DMS 273 treated with DMSO at 0.1 percent for 48 hours (cell line): Measurements from ENCODE around the gene COL9A2.

ENCODE experiments used
- DNase-seq: peaks from one replicate; lab custom pipeline; 2025; lab: John Stamatoyannopoulos, UW

The COL9A2 gene

GRCh38 chr1:40303051-40303771 lies 13.9 kb downstream of the COL9A2 start:
- DNase-seq = no peak

DNA sequence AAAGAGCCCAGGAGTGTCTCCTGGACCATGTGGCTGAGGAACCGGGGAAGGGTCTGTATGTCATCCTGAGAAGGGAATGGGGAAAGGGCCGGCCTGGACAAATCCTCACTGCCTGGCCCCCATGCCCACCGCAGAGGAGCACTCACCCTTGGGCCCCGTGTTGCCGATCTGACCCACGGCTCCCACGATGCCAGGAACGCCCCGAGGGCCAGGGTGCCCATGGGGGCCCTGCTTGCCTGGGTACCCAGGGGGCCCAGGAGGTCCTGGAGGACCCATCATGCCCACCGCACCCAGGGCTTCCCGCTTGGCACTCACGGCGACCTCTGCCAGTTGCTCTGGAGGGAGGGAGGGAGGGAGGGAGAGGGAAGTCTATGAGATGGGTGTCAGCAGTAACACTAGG lies 14.6 kb downstream of the COL9A2 start:
- no peak for DNase-seq

- DNase-seq = no peak
These were observed 15.4 kb downstream of the COL9A2 start for GRCh38 chr1:40301541-40302299.

GRCh38 chr1:40301066-40301465 lies 16.0 kb downstream of the COL9A2 start:
- DNase-seq = no peak

DNA sequence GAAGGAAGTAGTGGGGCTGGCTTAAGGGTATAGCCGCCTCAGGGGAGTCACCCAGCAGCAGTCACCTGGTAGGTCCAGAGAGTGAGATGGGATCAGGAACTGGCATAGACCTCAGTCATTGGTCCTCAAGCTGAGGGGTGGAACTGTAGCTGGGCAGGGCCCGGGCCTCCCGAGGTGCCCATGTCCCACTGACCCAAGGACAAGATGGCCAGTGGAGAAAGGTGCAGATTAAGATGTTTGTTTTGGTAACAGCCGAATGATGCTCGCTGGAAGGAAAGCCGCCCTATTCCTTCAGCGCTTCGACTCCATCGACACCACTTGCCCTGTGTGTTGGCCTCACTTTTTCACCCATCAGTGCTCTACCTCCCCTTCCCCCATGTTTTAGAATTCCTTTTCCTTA lies 16.4 kb downstream of the COL9A2 start:
- DNase-seq = no peak

DNA sequence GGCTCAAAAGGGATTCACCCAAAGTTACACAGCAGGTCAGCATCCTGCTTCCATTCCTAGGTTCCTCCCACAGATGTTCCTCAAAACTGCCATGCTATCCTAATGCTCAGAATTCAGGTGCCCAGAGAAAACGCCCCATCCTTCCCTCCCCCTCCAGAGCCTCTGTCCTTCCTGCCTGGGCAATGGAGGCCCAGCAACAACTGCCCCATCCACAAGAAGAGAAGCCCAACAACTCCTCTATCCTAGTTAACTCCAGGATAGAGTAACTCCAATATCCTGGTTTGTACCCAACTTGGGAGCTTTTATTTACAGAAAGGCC lies 16.9 kb downstream of the COL9A2 start:
- no peak for DNase-seq

DNA sequence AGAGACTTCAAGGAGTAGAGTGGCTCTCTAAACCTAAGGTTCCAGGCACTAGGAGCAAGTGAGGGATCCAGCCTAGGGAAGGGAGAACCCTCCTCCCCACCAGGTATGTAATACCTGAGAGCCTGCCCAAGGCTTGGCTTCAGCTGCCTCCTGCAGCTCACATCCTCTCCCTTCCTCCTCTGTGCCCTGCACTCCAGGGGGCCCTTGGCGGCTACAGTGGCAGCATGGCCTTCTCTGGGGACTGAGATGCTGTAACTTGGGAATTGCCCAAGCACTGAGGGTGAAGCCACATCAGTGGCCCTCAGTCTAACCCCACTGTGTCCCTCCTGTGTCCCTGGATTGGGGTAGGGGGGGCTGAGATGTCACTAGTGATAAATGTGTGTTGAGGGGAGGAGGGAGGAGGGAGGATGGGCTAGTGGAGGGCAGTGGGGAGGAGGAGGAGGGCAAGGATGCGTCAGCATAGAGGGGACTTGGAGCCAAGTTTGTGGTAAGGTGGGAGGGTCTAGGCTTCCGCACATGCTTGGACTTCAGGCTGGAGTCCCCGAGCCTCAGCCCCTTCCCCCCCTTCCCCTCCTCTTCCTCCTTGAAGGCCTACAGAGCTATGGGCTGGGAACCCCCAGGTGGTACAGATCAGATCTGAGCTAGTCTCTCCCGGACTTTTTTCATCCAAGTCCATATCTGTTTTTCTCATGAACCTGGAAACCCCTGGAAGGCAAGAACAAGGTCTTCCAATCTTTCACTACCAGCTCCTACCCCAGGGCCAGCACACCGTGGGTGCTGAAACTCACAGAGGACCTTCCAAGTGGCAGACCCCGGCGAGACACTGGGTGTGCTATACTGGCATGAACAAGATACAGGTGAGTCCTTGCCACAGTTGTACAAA lies 17.5 kb downstream of the COL9A2 start:
- DNase-seq = no peak

DNA sequence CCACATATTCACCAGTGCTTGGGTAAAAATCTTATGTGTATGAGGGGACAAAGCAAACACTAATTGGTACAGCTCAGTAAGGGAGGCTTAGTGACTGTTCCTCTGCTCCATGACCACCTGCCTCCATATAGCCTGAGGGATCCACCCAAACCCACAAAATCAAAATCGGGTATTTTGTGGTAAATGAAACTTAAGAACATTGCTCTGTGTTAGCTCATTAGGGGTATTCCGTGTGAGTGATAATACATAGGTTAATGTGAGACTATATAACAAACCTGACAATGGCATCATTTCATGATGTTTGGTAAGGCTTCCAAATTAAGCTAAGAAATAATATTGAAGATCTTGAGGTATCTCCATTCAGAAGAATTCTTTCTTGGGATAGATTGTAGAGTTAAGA lies 25.8 kb downstream of the COL9A2 start:
- DNase-seq = no peak

- no peak for DNase-seq
These were observed 35.2 kb downstream of the COL9A2 start for GRCh38 chr1:40281853-40282252.

DNA sequence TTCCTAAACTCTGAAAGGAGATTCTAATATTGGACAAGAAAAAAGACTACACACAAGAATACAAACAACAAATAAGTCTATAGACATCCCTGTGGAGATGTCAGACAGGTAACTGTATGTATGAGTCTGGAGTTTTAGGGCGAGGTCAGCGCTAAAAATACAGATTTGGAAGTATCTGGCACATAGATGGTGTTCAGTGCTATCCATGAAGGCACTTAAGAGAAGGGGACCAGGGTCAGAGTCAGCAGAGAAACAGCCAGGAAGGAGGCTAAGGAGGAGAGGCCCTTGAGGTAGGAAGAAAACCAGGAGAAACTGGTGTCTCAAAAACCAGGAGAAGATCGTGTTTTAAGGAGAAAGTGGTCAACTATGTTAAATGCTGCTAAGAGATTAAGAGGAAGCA lies 41.0 kb downstream of the COL9A2 start:
- no peak for DNase-seq

DNA sequence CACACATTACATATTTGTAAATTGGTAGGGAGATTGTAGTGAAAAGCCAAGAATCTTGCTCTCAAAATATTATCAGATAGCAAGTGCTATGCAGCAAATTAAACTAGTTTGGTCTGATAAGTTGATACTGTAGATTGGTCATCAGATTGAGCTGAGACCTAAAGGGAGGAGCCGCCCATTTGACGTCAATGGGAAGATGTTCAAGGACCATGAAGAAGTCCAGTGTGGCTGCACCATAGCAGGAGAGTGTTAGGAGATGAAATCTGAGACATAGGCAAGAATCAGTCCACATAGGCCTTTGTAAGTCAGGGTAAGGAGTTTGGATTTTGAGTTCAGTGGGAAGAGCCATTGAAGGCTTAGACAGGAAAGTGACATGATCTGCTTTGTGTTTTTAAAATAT lies 42.8 kb downstream of the COL9A2 start:
- no peak for DNase-seq

- DNase-seq = no peak
These were observed 43.4 kb downstream of the COL9A2 start for GRCh38 chr1:40273547-40274166.

DNA sequence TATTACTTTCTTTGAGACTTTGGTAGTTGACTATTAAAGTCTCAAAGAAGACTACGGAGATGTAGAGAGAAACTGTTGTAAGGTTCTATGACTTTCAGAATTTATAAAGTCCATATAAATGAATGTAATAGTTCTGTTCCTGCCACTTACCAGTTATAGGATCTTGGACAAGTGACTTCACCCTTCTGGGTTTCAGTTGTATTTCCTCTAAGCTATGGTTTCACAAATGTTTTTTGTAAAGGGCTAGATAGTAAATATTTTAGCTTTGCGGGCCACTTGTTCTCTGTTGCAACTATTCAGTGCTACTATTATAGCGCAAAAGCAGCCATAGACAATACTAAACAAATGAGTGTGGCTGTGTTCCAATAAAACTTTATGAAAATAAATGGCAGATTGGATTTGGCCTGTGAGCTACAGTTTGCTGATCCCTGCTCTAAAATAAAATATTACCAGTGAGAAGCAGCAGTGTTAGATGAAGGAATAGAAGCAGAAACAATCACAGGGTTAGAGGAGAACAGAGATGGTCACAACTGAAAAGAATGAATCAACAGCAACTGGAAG lies 44.4 kb downstream of the COL9A2 start:
- DNase-seq = no peak

GRCh38 chr1:40270152-40270834 lies 46.8 kb downstream of the COL9A2 start:
- no peak for DNase-seq

GRCh38 chr1:40268211-40268610 lies 48.9 kb downstream of the COL9A2 start:
- no peak for DNase-seq

DNA sequence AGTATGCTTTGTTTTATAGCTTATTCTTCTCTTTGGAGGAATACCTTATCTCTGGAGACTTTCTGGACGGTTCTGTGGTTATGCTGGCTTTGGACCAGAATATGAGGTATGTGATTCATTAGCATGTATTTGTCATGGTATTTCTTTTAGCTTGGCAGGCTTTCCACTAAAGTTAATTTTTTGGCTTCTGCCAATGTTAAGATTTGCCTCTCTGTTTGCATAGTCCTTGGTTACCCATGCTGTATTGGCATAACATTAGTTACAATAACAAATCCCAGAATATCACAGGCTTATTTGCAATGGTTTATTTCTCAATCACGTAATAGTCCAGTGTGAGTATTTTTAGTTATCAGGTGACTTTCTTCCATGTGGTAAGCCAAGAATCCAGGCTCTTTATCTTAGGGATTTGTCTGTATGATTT lies 49.3 kb downstream of the COL9A2 start:
- DNase-seq = no peak

- DNase-seq = no peak
These were observed 50.1 kb downstream of the COL9A2 start for GRCh38 chr1:40266786-40267535.

DNA sequence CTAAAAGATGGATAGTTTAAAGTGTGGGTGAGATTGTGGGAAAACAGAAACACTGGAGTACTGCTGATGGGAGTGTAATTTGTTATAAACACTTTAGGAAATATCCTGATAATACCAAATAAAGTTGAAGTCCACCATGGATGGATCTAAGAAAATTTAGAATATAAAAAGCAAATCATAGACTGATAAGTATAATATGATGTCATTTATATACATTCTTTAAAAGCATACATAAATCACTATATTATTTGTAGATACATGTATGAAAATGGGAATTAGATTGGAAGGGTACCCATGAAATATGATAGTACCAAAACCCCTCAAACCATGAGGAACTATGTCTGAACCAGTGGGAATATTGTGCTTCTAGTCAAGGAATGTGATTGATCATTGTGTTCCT lies 51.2 kb downstream of the COL9A2 start:
- no peak for DNase-seq

DNA sequence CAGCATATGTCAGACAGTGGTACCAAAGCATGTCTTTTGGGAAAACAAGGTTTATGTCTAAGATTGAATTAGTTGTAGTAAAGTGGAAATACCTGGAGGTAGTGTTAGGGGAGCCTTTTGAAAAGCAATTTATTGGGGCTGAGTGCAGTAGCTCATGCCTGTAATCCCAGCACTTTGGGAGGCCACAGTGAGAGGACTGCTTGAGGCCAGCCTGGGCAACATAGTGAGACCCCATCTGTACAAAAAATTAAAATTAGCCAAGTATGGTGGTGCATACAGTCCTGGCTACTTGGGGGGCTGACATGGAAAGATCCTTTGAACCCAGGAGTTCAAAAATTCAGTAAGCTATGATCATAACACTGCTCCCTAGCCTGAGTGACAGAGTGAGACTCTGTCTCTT lies 51.8 kb downstream of the COL9A2 start:
- DNase-seq = no peak

DNA sequence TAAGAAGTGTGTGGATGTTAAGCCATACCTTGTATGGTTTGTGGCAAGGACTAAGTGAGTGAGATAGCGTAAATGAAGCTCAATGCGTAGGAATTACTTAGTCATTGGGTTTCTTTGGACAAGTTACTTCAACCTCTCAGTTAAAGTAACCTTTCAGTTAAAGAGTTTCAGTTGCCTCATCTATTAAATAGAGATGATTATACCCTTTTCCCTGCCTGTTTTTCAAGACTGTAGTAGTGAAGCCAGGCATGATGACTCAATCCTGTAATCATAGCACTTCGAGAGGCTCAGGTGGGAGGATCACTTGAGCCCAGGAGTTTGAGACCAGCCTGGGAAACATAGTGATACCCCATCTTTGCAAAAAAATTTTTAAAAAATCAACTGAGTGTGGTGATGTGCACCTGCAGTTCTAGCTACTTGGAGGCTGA lies 52.7 kb downstream of the COL9A2 start:
- DNase-seq = no peak

DNA sequence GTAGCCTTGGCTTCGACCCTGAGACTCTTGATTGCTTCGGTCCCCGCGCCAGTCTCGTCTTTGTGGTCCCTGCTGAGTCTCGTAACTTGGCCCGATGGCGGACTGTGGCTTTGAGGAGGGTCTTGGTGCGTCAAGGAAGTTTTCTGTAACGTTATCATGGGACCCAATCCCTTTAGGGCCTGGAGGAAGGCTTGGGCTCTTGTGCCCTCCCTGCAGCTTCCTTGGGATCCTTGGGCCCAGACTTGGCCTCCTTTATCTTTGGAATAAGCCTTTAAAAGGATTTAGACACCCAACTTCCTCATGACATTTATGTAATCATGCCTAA lies 58.7 kb downstream of the COL9A2 start:
- DNase-seq = no peak
